ENCODE data around the gene SPAG9.
"Not testable (repeated sequence)": the region's sequence is repeated elsewhere in the genome, so short reads cannot be mapped to it uniquely, and the experiment has no call there.

The SPAG9 gene

GRCh38 chr17:51133365-51133764 lies 12.7 kb upstream of the SPAG9 start:
- DNase-seq (ENCODE audit: low spot score) (no peak), FAIRE-seq (no peak)

GRCh38 chr17:51132964-51133319 lies 12.3 kb upstream of the SPAG9 start:
- FAIRE-seq = no peak
- DNase-seq (ENCODE audit: low spot score) = no peak

GRCh38 chr17:51128076-51128475 lies 7.4 kb upstream of the SPAG9 start:
- FAIRE-seq = no peak

GRCh38 chr17:51124640-51125503 lies 4.2 kb upstream of the SPAG9 start:
- FAIRE-seq = no peak
- no peak for DNase-seq (ENCODE audit: low spot score)

More at GRCh38 chr17:51128076-51128475, 7.4 kb upstream of the SPAG9 start:
- DNase-seq (ENCODE audit: low spot score) = no peak

- FAIRE-seq; DNase-seq (ENCODE audit: low spot score): not testable (repeated sequence)
These were observed 1.9 kb upstream of the SPAG9 start for GRCh38 chr17:51122473-51123115.

GRCh38 chr17:51121620-51122472 lies 1.2 kb upstream of the SPAG9 start:
- no peak for FAIRE-seq
- peak; percentile 88 for DNase-seq (ENCODE audit: low spot score)

GRCh38 chr17:51120357-51120738 lies 320 bp downstream of the SPAG9 start:
- peak; percentile 54 for DNase-seq (ENCODE audit: low spot score)
- FAIRE-seq = no peak

GRCh38 chr17:51119415-51120356 lies 982 bp downstream of the SPAG9 start:
- peak; percentile 40 for DNase-seq (ENCODE audit: low spot score)
- FAIRE-seq = no peak

- DNase-seq (ENCODE audit: low spot score) (no peak), FAIRE-seq (no peak)
These were observed 2.1 kb downstream of the SPAG9 start for GRCh38 chr17:51118330-51119195.

- FAIRE-seq (no peak), DNase-seq (ENCODE audit: low spot score) (no peak)
These were observed 5.5 kb downstream of the SPAG9 start for GRCh38 chr17:51115179-51115578.

GRCh38 chr17:51112303-51113222 lies 8.1 kb downstream of the SPAG9 start:
- not testable (repeated sequence) for FAIRE-seq

GRCh38 chr17:51107778-51108177 lies 12.9 kb downstream of the SPAG9 start:
- no peak for DNase-seq (ENCODE audit: low spot score)
- FAIRE-seq = no peak

More at GRCh38 chr17:51112303-51113222, 8.1 kb downstream of the SPAG9 start:
- DNase-seq (ENCODE audit: low spot score) = not testable (repeated sequence)

GRCh38 chr17:51103451-51103850 lies 17.2 kb downstream of the SPAG9 start:
- FAIRE-seq = no peak
- no peak for DNase-seq (ENCODE audit: low spot score)

- no peak for DNase-seq (ENCODE audit: low spot score)
- FAIRE-seq = no peak
These were observed 17.6 kb downstream of the SPAG9 start for GRCh38 chr17:51103050-51103449.

GRCh38 chr17:51097708-51098446 lies 22.8 kb downstream of the SPAG9 start:
- FAIRE-seq = no peak
- no peak for DNase-seq (ENCODE audit: low spot score)

GRCh38 chr17:51091635-51092034 lies 29.0 kb downstream of the SPAG9 start:
- FAIRE-seq (no peak), DNase-seq (ENCODE audit: low spot score) (no peak)

- DNase-seq (ENCODE audit: low spot score); FAIRE-seq: not testable (repeated sequence)
These were observed 31.8 kb downstream of the SPAG9 start for GRCh38 chr17:51088868-51089267.

GRCh38 chr17:51088287-51088686 lies 32.4 kb downstream of the SPAG9 start:
- FAIRE-seq = no peak
- DNase-seq (ENCODE audit: low spot score) = no peak

Measured in urothelium cell line (cell line).